ENCODE measurements around the gene HMBS. TPM values are rescaled to one million over a fixed set of nuclear protein-coding genes. Genes with fewer than 3 reads are reported as not detected.

HMBS gene
- total and polyA plus RNA-seq, 2 experiments from 2014 or later = 101 to 107 TPM

GRCh38 chr11:119048644-119049043 is 36.0 kb upstream of the HMBS start:
- Histone ChIP-seq H3F3A (replicated peaks; ENCODE audit: low read depth) (peaks cover 6% of the 10 kb centered on the region; the same call in 1 of the 2 replicates), H4K20me1 (replicated peaks; ENCODE audit: insufficient read depth) (peaks cover 13% of the 10 kb centered on the region), H3K9me2 (ENCODE audit: insufficient read depth) (no peaks in the 10 kb centered on the region), H3K36me3 (ENCODE audit: insufficient read depth) (peaks cover 47% of the 10 kb centered on the region), H3K4me3 (no peak overlapping the region), H3K4me2 (no peak overlapping the region), H3K4me1 (ENCODE audit: insufficient read depth) (peaks cover 13% of the 10 kb centered on the region), H2AFZ (no peak overlapping the region), H3K27ac (ENCODE audit: low read depth) (no peak overlapping the region), H3K27me3 (ENCODE audit: insufficient read depth) (no peaks in the 10 kb centered on the region), H3K79me2 (replicated peaks; ENCODE audit: insufficient read depth) (peaks cover 8% of the 10 kb centered on the region)
- ATAC-seq (no peak), DNase-seq (ENCODE audit: low spot score) (no peak)
- Mint-ChIP-seq H3K4me1 (peaks cover 15% of the 10 kb centered on the region), H3K9me3 (no peaks in the 10 kb centered on the region), H3K4me3 (no peak overlapping the region), H3K27ac (no peak overlapping the region), H3K36me3 (ENCODE audit: low read depth) (peaks cover 93% of the 10 kb centered on the region), H3K27me3 (ENCODE audit: insufficient read depth, low read depth, poor library complexity) (peaks cover 13% of the 10 kb centered on the region)
- TF ChIP-seq ETS1 (IDR thresholded peaks at IDR 0.05) = no peak
- TF ChIP-seq POLR2AphosphoS5 (IDR thresholded peaks at IDR 0.05; ENCODE audit: low read depth) = no peak
- no peak for TF ChIP-seq ZNF114 (CRISPR knock-in tag; IDR thresholded peaks at IDR 0.05)
- no peak for TF ChIP-seq CREB1 (CRISPR knock-in tag; IDR thresholded peaks at IDR 0.05; ENCODE audit: low read depth)
- TF ChIP-seq EZH2 (IDR thresholded peaks at IDR 0.05; ENCODE audit: low read depth, unreplicated experiment) = no peak
- TF ChIP-seq ZNF331 (CRISPR knock-in tag; IDR thresholded peaks at IDR 0.05; ENCODE audit: low read depth) = no peak

GRCh38 chr11:119049081-119049480 is 35.6 kb upstream of the HMBS start:
- Histone ChIP-seq H4K20me1 (replicated peaks; ENCODE audit: insufficient read depth) (peaks cover 16% of the 10 kb centered on the region), H3K27me3 (ENCODE audit: insufficient read depth) (no peaks in the 10 kb centered on the region), H3K4me2 (no peak overlapping the region), H3K4me3 (no peak overlapping the region), H3K4me1 (ENCODE audit: insufficient read depth) (peaks cover 13% of the 10 kb centered on the region), H3K36me3 (ENCODE audit: insufficient read depth) (peaks cover 52% of the 10 kb centered on the region), H3K9me2 (ENCODE audit: insufficient read depth) (no peaks in the 10 kb centered on the region), H3K79me2 (replicated peaks; ENCODE audit: insufficient read depth) (peaks cover 12% of the 10 kb centered on the region), H3K27ac (ENCODE audit: low read depth) (no peak overlapping the region), H3F3A (replicated peaks; ENCODE audit: low read depth) (peaks cover 6% of the 10 kb centered on the region; the same call in 1 of the 2 replicates), H2AFZ (no peak overlapping the region)
- ATAC-seq = no peak
- Mint-ChIP-seq H3K27me3 (ENCODE audit: insufficient read depth, low read depth, poor library complexity) (peaks cover 13% of the 10 kb centered on the region), H3K4me1 (peaks cover 15% of the 10 kb centered on the region), H3K4me3 (no peak overlapping the region), H3K9me3 (no peaks in the 10 kb centered on the region), H3K36me3 (ENCODE audit: low read depth) (peaks cover 97% of the 10 kb centered on the region), H3K27ac (no peak overlapping the region)
- DNase-seq (ENCODE audit: low spot score) = no peak
- TF ChIP-seq ZNF114 (CRISPR knock-in tag; IDR thresholded peaks at IDR 0.05) (no peak), ZNF331 (CRISPR knock-in tag; IDR thresholded peaks at IDR 0.05; ENCODE audit: low read depth) (no peak), ZNF462 (CRISPR knock-in tag; IDR thresholded peaks at IDR 0.05) (no peak), EZH2 (IDR thresholded peaks at IDR 0.05; ENCODE audit: low read depth, unreplicated experiment) (no peak), POLR2AphosphoS5 (IDR thresholded peaks at IDR 0.05; ENCODE audit: low read depth) (no peak), NANOG (IDR thresholded peaks at IDR 0.05; ENCODE audit: borderline replicate concordance) (no peak), ETS1 (IDR thresholded peaks at IDR 0.05) (no peak), STAT1 (IDR thresholded peaks at IDR 0.05; ENCODE audit: unreplicated experiment) (no peak)

Data from GM23338 (cell line).